Mesenchymal stem cell (in vitro differentiated cells and primary cell): ENCODE results near the gene ANKH.

Experiments
- DNase-seq: peaks from one replicate; pipeline ENCODE4 v3.0.0-alpha.2; 2013
- H2AFZ ChIP-seq: one replicate; pipeline ENCODE4 v1.6.1; 2013; ENCODE audit warnings: low read depth, mild to moderate bottlenecking, control low read depth, inconsistent platforms, low read length, moderate library complexity
- H2AK5ac ChIP-seq: 2 replicates; pipeline ENCODE4 v1.6.1; 2013; ENCODE audit warnings: low read length, moderate library complexity, mild to moderate bottlenecking, inconsistent platforms; ENCODE audit not compliant: severe bottlenecking
- H2BK120ac ChIP-seq: one replicate; pipeline ENCODE4 v1.6.1; 2013; ENCODE audit warnings: low read depth, mild to moderate bottlenecking, inconsistent platforms, low read length, moderate library complexity
- H2BK12ac ChIP-seq, 2 experiments: one replicate each; pipeline ENCODE4 v1.6.1; 2013; ENCODE audit warnings: inconsistent platforms in 2 of 2, low read length in 2 of 2, mild to moderate bottlenecking in 2 of 2, moderate library complexity in 2 of 2, control low read depth in 1 of 2
- H2BK15ac ChIP-seq: one replicate; pipeline ENCODE4 v1.6.1; 2013; ENCODE audit warnings: mild to moderate bottlenecking, low read depth, inconsistent platforms; ENCODE audit not compliant: poor library complexity, severe bottlenecking
- H2BK5ac ChIP-seq: 2 replicates; pipeline ENCODE4 v1.6.1; 2013; ENCODE audit warnings: low read depth, mild to moderate bottlenecking, low read length, control low read depth, inconsistent platforms; ENCODE audit not compliant: poor library complexity, severe bottlenecking
- H3K14ac ChIP-seq, 2 experiments: one replicate each; pipeline ENCODE4 v1.6.1; 2013; ENCODE audit warnings: inconsistent platforms in 2 of 2, low read length in 2 of 2, control low read depth in 1 of 2, mild to moderate bottlenecking in 1 of 2, moderate library complexity in 1 of 2
- H3K18ac ChIP-seq, 2 experiments: one replicate each; pipeline ENCODE4 v1.6.1; 2013; ENCODE audit warnings: inconsistent platforms in 2 of 2, low read length in 2 of 2, control low read depth in 1 of 2, low read depth in 1 of 2, mild to moderate bottlenecking in 1 of 2
- H3K23ac ChIP-seq, 2 experiments: one replicate each; pipeline ENCODE4 v1.6.1; 2013; ENCODE audit warnings: inconsistent platforms in 2 of 2, low read length in 2 of 2, mild to moderate bottlenecking in 2 of 2, moderate library complexity in 2 of 2, control low read depth in 1 of 2
- H3K27ac ChIP-seq: 2 replicates; pipeline ENCODE4 v1.5.1; 2013; ENCODE audit warnings: mild to moderate bottlenecking, moderate library complexity, low read length, control low read depth, inconsistent platforms; ENCODE audit not compliant: poor library complexity, severe bottlenecking
- H3K27me3 ChIP-seq, 2 experiments: 2 replicates each; pipeline versions ENCODE4 v1.6.1 to v1.7.0; 2013; ENCODE audit warnings: low read length in 2 of 2, mild to moderate bottlenecking in 2 of 2, moderate library complexity in 2 of 2, control low read depth in 1 of 2, inconsistent platforms in 1 of 2; ENCODE audit not compliant: control insufficient read depth in 1 of 2, insufficient read depth in 1 of 2
- H3K36me3 ChIP-seq, 2 experiments: 2 replicates each; pipeline versions ENCODE4 v1.6.1 to v1.7.0; 2013; ENCODE audit warnings: low read length in 2 of 2, control low read depth in 1 of 2, inconsistent platforms in 1 of 2, low read depth in 1 of 2, mild to moderate bottlenecking in 1 of 2; ENCODE audit not compliant: insufficient read depth in 2 of 2, control insufficient read depth in 1 of 2
- H3K4ac ChIP-seq, 2 experiments: one replicate each; pipeline ENCODE4 v1.6.1; 2013; ENCODE audit warnings: inconsistent platforms in 2 of 2, low read length in 2 of 2, mild to moderate bottlenecking in 2 of 2, moderate library complexity in 2 of 2, control low read depth in 1 of 2, low read depth in 1 of 2
- H3K4me1 ChIP-seq: 2 replicates; pipeline ENCODE4 v1.6.1; 2013; ENCODE audit warnings: low read depth, low read length, control low read depth; ENCODE audit not compliant: control insufficient read depth, insufficient read depth
- H3K4me2 ChIP-seq: 2 replicates; pipeline ENCODE4 v1.6.1; 2013; ENCODE audit warnings: low read length, mild to moderate bottlenecking, inconsistent platforms; ENCODE audit not compliant: poor library complexity, severe bottlenecking
- H3K4me3 ChIP-seq, 2 experiments: 2 replicates each; pipeline versions ENCODE4 v1.5.1 to v1.7.0; 2013; ENCODE audit warnings: low read length in 2 of 2, mild to moderate bottlenecking in 2 of 2, control low read depth in 1 of 2, low read depth in 1 of 2; ENCODE audit not compliant: insufficient read depth in 1 of 2
- H3K79me1 ChIP-seq: replicated peaks from 2 replicates; pipeline ENCODE4 v1.6.1; 2013; ENCODE audit warnings: mild to moderate bottlenecking, control low read depth, low read length, inconsistent platforms; ENCODE audit not compliant: poor library complexity, severe bottlenecking
- H3K9ac ChIP-seq: 2 replicates; pipeline ENCODE4 v1.7.0; 2013; ENCODE audit warnings: mild to moderate bottlenecking, low read length, moderate library complexity
- H3K9me3 ChIP-seq: 2 replicates; pipeline ENCODE4 v1.7.0; 2013; ENCODE audit warnings: mild to moderate bottlenecking, low read length; ENCODE audit not compliant: control insufficient read depth
- H4K8ac ChIP-seq: one replicate; pipeline ENCODE4 v1.6.1; 2013; ENCODE audit warnings: inconsistent platforms, mild to moderate bottlenecking, low read length, moderate library complexity
- H4K91ac ChIP-seq: one replicate; pipeline ENCODE4 v1.6.1; 2013; ENCODE audit warnings: mild to moderate bottlenecking, low read length, inconsistent platforms
- WGBS: methylation state at CpG from one replicate; pipeline ENCODE4 v1.1.7; 2013; ENCODE audit warnings: mixed read lengths; 5-methylcytosine and 5-hydroxymethylcytosine counted together

The ANKH gene

GRCh38 chr5:14794583-14795230, 76.9 kb downstream of the ANKH start:
- DNase-seq: no peak
- no peak overlapping the region for H3K18ac ChIP-seq
- no peak overlapping the region for H2AFZ ChIP-seq
- H3K79me1 ChIP-seq: no peaks in the 10 kb centered on the region
- H3K4me1 ChIP-seq: peaks cover 2% of the 10 kb centered on the region
- H2BK15ac ChIP-seq: no peak overlapping the region
- no peak overlapping the region for H2BK120ac ChIP-seq
- no peak overlapping the region for H2BK12ac ChIP-seq
- no peak overlapping the region for H2BK5ac ChIP-seq
- H2AK5ac ChIP-seq: no peak overlapping the region
- peaks cover 0 to 14% of the 10 kb centered on the region in 2 experiments for H3K36me3 ChIP-seq
- no peak overlapping the region for H3K9ac ChIP-seq
- H3K27me3 ChIP-seq: no peaks in the 10 kb centered on the region
- no peak overlapping the region for H3K14ac ChIP-seq
- WGBS: 77% methylated on average over 4 of the region's 4 CpGs
- H3K4me2 ChIP-seq: no peak overlapping the region
- no peak overlapping the region for H4K8ac ChIP-seq
- no peak overlapping the region for H3K27ac ChIP-seq
- H3K4ac ChIP-seq: no peak overlapping the region
- no peaks in the 10 kb centered on the region for H3K9me3 ChIP-seq
- H4K91ac ChIP-seq: no peak overlapping the region
- no peak overlapping the region for H3K23ac ChIP-seq
- no peak overlapping the region for H3K4me3 ChIP-seq

DNA sequence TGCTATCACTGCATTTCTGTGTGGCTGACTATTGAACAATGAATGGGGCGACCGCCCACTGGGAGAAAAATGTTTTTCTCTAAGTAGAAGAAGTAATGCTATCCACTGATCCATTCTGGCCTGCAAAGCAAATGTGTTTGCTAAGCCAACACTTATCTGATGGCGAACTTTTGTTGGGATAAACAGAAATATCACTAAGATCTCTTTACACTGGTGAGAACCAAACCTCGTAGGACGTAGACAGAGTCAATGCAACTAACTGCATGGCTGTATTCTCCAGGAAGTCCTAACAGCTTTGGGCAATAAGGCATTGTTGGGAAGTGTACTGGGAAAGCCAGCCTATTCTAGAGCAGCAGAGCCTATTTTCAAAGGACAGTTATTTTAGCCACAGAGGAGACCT, 77.7 kb downstream of the ANKH start:
- Histone ChIP-seq H3K4me3 (no peak overlapping the region), H3K27me3 (no peaks in the 10 kb centered on the region), H2AK5ac (no peak overlapping the region), H3K27ac (no peak overlapping the region), H2BK5ac (no peak overlapping the region), H2BK15ac (no peak overlapping the region), H3K79me1 (no peaks in the 10 kb centered on the region), H3K9ac (no peak overlapping the region), H3K14ac (no peak overlapping the region), H3K9me3 (no peaks in the 10 kb centered on the region), H3K36me3 (peaks cover 0 to 14% of the 10 kb centered on the region in 2 experiments), H3K4me2 (no peak overlapping the region), H4K91ac (no peak overlapping the region), H2BK120ac (no peak overlapping the region), H2BK12ac (no peak overlapping the region), H3K4ac (no peak overlapping the region), H3K4me1 (peaks cover 2% of the 10 kb centered on the region), H3K18ac (no peak overlapping the region), H4K8ac (no peak overlapping the region), H2AFZ (no peak overlapping the region), H3K23ac (no peak overlapping the region)
- 88% methylated on average over 5 of the region's 5 CpGs for WGBS
- DNase-seq: no peak

DNA sequence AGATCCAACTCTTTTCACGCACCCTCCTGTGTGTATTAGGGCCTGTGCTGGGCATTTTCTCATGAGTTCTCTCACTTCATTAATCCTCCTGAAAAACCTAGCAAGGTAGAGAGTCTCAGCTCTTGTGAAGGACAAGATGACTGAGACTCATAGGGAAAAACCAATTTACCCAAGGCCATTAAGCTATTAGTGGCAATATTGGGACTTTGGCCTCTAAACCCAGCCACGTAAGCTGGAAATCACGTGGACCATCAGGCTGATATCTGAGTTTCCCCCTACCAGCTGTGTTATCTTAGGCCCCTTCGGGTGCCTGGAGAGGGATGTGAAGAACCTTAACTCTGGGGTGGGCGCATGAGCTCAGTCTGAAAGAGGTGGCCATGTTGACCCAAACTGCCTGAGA, 80.7 kb downstream of the ANKH start:
- H3K14ac ChIP-seq: no peak overlapping the region
- H2BK15ac ChIP-seq: no peak overlapping the region
- H4K8ac ChIP-seq: no peak overlapping the region
- no peak overlapping the region for H2BK12ac ChIP-seq
- WGBS: 95% methylated on average over 4 of the region's 5 CpGs
- no peaks in the 10 kb centered on the region for H3K27me3 ChIP-seq
- H3K9me3 ChIP-seq: no peaks in the 10 kb centered on the region
- H2BK5ac ChIP-seq: no peak overlapping the region
- H2AK5ac ChIP-seq: no peak overlapping the region
- no peak for DNase-seq
- no peak overlapping the region for H2AFZ ChIP-seq
- no peak overlapping the region for H3K18ac ChIP-seq
- H3K79me1 ChIP-seq: no peaks in the 10 kb centered on the region
- no peaks in the 10 kb centered on the region for H3K4me1 ChIP-seq
- no peak overlapping the region for H3K4ac ChIP-seq
- H3K23ac ChIP-seq: no peak overlapping the region
- no peak overlapping the region for H3K4me3 ChIP-seq
- no peak overlapping the region for H4K91ac ChIP-seq
- H3K27ac ChIP-seq: no peak overlapping the region
- H3K9ac ChIP-seq: no peak overlapping the region
- H3K4me2 ChIP-seq: no peak overlapping the region
- H2BK120ac ChIP-seq: no peak overlapping the region
- peaks cover 0 to 17% of the 10 kb centered on the region in 2 experiments for H3K36me3 ChIP-seq

DNA sequence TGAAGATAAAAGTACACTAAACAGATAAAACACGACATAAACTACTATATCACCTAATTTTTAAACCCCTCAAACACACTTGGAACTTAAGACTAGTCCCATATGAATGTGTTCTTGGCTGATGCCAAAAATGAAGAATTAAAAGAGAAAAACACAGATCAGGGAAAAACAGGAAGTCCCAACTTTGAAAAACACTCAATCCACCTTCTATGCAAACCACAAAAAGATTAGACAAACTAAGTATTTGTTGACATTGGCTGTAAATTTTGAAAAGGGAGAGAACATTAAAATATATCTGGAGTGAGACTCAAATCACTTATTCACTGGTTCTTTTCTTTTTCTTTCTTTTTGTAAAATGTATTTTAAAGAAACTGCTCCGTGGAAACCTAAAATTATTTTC, 81.4 kb downstream of the ANKH start:
- Histone ChIP-seq H2BK120ac (no peak overlapping the region), H4K8ac (no peak overlapping the region), H3K23ac (no peak overlapping the region), H3K9me3 (no peaks in the 10 kb centered on the region), H3K79me1 (no peaks in the 10 kb centered on the region), H4K91ac (no peak overlapping the region), H3K4me1 (no peaks in the 10 kb centered on the region), H3K4ac (no peak overlapping the region), H3K27ac (no peak overlapping the region), H3K14ac (no peak overlapping the region), H2BK5ac (no peak overlapping the region), H2BK12ac (no peak overlapping the region), H2BK15ac (no peak overlapping the region), H3K9ac (no peak overlapping the region), H2AK5ac (no peak overlapping the region), H2AFZ (no peak overlapping the region), H3K36me3 (peaks cover 0 to 19% of the 10 kb centered on the region in 2 experiments), H3K4me3 (no peak overlapping the region), H3K4me2 (no peak overlapping the region), H3K18ac (no peak overlapping the region), H3K27me3 (no peaks in the 10 kb centered on the region)
- 90% methylated on average over 2 of the region's 2 CpGs for WGBS
- no peak for DNase-seq
